HepG2 (cell line): Measurements from ENCODE around the gene OGA. TPM values are rescaled to one million over a fixed set of nuclear protein-coding genes. Genes with fewer than 3 reads are reported as not detected.

Experiments
- FOXJ3 ChIP-seq: sonication (generic); formaldehyde crosslinking; IDR thresholded peaks from 2 replicates; pipeline ENCODE4 v1.4.0; 2020; ENCODE audit warnings: missing genetic modification reagents, mild to moderate bottlenecking, borderline replicate concordance
- GLI4 ChIP-seq: sonication (generic); formaldehyde crosslinking; IDR thresholded peaks from 2 replicates; pipeline ENCODE4 v1.5.1; 2020; ENCODE audit warnings: missing genetic modification reagents, mild to moderate bottlenecking, moderate library complexity, borderline replicate concordance
- LCORL ChIP-seq, 2 experiments: fragments of 450-650 bp in 1 of 2; sonication (generic) in 1 of 2; formaldehyde crosslinking in 1 of 2; IDR thresholded peaks; 2 replicates each; pipeline versions ENCODE4 v1.5.0 to v1.6.1; 2017 to 2020; ENCODE audit warnings: antibody characterized with exemption in 1 of 2, missing genetic modification reagents in 1 of 2
- SP4 ChIP-seq: sonication (generic); formaldehyde crosslinking; IDR thresholded peaks from 2 replicates; pipeline ENCODE4 v1.8.1; 2023; ENCODE audit warnings: mild to moderate bottlenecking, missing genetic modification reagents
- SYNCRIP ChIP-seq: fragments of 200-400 bp; formaldehyde crosslinking; IDR thresholded peaks from 2 replicates; pipeline ENCODE4 v1.6.1; 2018; ENCODE audit warnings: mild to moderate bottlenecking, low read depth, low read length; ENCODE audit not compliant: insufficient read depth
- ZNF3 ChIP-seq: IDR thresholded peaks from 2 replicates; pipeline ENCODE4 v1.7.0; 2017; ENCODE audit warnings: inconsistent platforms
- ZSCAN29 ChIP-seq: sonication (generic); formaldehyde crosslinking; conservative IDR thresholded peaks from 2 replicates; pipeline ENCODE4 v1.4.0; 2020; ENCODE audit warnings: mild to moderate bottlenecking, missing genetic modification reagents
- polyA plus RNA-seq, 8 experiments: library from polyadenylated mRNA; depleted of rRNA in 3 of 8; stranded (reverse) in 7 of 8; unstranded in 1 of 8; fragments of >200 nt; fragmentation: Illumina TruSeq in 4 of 8; extraction: Trizol in 4 of 8; gene quantifications; 2 replicates each; pipeline versions ENCODE4 v1.2.1 to v1.2.3, GENCODE V29; 2011 to 2016; ENCODE audit warnings: low read depth in 4 of 8, missing spikeins in 1 of 8, mixed read lengths in 1 of 8; ENCODE audit not compliant: insufficient read depth in 1 of 8
- total RNA-seq, 5 experiments: library from RNA; depleted of rRNA; stranded (reverse); fragments of >200 nt; fragmentation: Illumina TruSeq; extraction: Trizol; gene quantifications; 2 replicates each; pipeline ENCODE4 v1.2.3, GENCODE V29; 2016; ENCODE audit warnings: low read depth in 1 of 5
- TF ChIP-seq, protein P1 (sequence below): sonication (generic); formaldehyde crosslinking; IDR thresholded peaks from 2 replicates; pipeline ENCODE4 v1.5.0; 2020; ENCODE audit warnings: mild to moderate bottlenecking, missing genetic modification reagents, moderate library complexity
- TF ChIP-seq, protein P2 (sequence below): sonication (generic); formaldehyde crosslinking; IDR thresholded peaks from 2 replicates; pipeline ENCODE4 v1.4.0; 2020; ENCODE audit warnings: missing genetic modification reagents, borderline replicate concordance
- TF ChIP-seq, protein P3 (sequence below): sonication (generic); formaldehyde crosslinking; IDR thresholded peaks from 2 replicates; pipeline ENCODE4 v1.5.0; 2020; ENCODE audit warnings: missing genetic modification reagents, mild to moderate bottlenecking, borderline replicate concordance
- TF ChIP-seq, protein P4 (sequence below): fragments of 450-650 bp; IDR thresholded peaks from 2 replicates; pipeline ENCODE4 v1.6.1; 2017
- TF ChIP-seq, protein P5 (sequence below): IDR thresholded peaks from 2 replicates; pipeline ENCODE4 v1.6.1; 2016; ENCODE audit warnings: low read depth, missing genetic modification reagents, missing compliant biosample characterization

Gene OGA
- total and polyA plus RNA-seq, 2 of the 13 experiments (the other 11 are each of a cell fraction or from before 2014, with no cell fraction given) = 33.2 to 39.8 TPM

DNA sequence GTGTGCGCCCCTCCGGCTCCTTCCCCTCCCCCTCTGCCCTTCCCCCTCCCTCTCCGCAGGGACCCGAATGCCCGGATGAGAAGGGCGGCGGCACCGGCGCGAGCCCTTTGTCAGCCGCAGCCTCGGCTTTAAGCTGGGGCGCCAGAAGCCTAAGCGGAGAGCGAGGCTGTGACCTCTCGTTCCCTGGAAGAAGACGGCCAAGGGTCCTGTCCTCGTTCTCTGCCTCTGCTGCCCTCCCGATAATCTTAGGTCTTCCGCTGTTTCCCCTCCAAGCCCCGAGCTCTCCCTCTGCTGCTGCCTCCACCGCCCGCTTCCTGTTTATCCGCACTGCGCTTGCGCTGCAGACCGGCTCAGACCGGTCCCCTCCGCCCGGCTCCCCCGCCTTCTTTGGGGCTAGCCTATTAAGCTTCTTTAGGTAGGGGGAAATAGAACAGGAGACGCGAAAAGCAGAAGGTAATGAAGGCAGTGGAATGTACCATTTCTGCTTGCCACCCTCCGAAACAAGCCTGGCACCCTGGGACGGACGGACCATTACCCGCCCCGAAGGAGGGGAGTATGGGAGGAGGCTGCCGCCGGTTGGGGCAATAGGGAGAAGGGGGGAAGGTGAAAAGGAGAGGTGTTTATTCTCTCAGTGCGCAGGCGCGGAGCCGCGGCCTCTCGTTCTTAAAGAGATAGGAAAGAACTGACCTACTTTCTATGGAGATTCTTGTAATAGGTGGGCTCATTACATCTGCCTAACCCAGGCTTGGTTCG lies at the start of gene OGA (continued):
- TF ChIP-seq, protein P1, sequence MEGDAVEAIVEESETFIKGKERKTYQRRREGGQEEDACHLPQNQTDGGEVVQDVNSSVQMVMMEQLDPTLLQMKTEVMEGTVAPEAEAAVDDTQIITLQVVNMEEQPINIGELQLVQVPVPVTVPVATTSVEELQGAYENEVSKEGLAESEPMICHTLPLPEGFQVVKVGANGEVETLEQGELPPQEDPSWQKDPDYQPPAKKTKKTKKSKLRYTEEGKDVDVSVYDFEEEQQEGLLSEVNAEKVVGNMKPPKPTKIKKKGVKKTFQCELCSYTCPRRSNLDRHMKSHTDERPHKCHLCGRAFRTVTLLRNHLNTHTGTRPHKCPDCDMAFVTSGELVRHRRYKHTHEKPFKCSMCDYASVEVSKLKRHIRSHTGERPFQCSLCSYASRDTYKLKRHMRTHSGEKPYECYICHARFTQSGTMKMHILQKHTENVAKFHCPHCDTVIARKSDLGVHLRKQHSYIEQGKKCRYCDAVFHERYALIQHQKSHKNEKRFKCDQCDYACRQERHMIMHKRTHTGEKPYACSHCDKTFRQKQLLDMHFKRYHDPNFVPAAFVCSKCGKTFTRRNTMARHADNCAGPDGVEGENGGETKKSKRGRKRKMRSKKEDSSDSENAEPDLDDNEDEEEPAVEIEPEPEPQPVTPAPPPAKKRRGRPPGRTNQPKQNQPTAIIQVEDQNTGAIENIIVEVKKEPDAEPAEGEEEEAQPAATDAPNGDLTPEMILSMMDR = no peak
- TF ChIP-seq ZSCAN29 (CRISPR knock-in tag) (no peak), SP4 (peak; percentile 9; the same call in 1 of the 2 replicates), LCORL (IDR thresholded peaks at IDR 0.05) (no peak), LCORL (CRISPR knock-in tag; IDR thresholded peaks at IDR 0.05) (0 out of 2 replicates have a peak, but pooled peaks have one; percentile 32), GLI4 (CRISPR knock-in tag) (no peak), FOXJ3 (CRISPR knock-in tag) (peak; percentile 80; the same call in 1 of the 2 replicates), ZNF3 (CRISPR knock-in tag) (no peak), SYNCRIP (no peak)
- TF ChIP-seq, protein P2, sequence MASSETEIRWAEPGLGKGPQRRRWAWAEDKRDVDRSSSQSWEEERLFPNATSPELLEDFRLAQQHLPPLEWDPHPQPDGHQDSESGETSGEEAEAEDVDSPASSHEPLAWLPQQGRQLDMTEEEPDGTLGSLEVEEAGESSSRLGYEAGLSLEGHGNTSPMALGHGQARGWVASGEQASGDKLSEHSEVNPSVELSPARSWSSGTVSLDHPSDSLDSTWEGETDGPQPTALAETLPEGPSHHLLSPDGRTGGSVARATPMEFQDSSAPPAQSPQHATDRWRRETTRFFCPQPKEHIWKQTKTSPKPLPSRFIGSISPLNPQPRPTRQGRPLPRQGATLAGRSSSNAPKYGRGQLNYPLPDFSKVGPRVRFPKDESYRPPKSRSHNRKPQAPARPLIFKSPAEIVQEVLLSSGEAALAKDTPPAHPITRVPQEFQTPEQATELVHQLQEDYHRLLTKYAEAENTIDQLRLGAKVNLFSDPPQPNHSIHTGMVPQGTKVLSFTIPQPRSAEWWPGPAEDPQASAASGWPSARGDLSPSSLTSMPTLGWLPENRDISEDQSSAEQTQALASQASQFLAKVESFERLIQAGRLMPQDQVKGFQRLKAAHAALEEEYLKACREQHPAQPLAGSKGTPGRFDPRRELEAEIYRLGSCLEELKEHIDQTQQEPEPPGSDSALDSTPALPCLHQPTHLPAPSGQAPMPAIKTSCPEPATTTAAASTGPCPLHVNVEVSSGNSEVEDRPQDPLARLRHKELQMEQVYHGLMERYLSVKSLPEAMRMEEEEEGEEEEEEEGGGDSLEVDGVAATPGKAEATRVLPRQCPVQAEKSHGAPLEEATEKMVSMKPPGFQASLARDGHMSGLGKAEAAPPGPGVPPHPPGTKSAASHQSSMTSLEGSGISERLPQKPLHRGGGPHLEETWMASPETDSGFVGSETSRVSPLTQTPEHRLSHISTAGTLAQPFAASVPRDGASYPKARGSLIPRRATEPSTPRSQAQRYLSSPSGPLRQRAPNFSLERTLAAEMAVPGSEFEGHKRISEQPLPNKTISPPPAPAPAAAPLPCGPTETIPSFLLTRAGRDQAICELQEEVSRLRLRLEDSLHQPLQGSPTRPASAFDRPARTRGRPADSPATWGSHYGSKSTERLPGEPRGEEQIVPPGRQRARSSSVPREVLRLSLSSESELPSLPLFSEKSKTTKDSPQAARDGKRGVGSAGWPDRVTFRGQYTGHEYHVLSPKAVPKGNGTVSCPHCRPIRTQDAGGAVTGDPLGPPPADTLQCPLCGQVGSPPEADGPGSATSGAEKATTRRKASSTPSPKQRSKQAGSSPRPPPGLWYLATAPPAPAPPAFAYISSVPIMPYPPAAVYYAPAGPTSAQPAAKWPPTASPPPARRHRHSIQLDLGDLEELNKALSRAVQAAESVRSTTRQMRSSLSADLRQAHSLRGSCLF = no peak
- TF ChIP-seq, protein P3, sequence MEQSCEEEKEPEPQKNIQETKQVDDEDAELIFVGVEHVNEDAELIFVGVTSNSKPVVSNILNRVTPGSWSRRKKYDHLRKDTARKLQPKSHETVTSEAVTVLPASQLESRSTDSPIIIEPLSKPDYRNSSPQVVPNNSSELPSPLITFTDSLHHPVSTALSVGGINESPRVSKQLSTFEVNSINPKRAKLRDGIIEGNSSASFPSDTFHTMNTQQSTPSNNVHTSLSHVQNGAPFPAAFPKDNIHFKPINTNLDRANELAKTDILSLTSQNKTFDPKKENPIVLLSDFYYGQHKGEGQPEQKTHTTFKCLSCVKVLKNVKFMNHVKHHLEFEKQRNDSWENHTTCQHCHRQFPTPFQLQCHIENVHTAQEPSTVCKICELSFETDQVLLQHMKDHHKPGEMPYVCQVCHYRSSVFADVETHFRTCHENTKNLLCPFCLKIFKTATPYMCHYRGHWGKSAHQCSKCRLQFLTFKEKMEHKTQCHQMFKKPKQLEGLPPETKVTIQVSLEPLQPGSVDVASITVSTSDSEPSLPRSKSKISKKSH (CRISPR knock-in tag) = no peak
- TF ChIP-seq, protein P4, sequence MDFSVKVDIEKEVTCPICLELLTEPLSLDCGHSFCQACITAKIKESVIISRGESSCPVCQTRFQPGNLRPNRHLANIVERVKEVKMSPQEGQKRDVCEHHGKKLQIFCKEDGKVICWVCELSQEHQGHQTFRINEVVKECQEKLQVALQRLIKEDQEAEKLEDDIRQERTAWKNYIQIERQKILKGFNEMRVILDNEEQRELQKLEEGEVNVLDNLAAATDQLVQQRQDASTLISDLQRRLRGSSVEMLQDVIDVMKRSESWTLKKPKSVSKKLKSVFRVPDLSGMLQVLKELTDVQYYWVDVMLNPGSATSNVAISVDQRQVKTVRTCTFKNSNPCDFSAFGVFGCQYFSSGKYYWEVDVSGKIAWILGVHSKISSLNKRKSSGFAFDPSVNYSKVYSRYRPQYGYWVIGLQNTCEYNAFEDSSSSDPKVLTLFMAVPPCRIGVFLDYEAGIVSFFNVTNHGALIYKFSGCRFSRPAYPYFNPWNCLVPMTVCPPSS = no peak
- TF ChIP-seq, protein P5, sequence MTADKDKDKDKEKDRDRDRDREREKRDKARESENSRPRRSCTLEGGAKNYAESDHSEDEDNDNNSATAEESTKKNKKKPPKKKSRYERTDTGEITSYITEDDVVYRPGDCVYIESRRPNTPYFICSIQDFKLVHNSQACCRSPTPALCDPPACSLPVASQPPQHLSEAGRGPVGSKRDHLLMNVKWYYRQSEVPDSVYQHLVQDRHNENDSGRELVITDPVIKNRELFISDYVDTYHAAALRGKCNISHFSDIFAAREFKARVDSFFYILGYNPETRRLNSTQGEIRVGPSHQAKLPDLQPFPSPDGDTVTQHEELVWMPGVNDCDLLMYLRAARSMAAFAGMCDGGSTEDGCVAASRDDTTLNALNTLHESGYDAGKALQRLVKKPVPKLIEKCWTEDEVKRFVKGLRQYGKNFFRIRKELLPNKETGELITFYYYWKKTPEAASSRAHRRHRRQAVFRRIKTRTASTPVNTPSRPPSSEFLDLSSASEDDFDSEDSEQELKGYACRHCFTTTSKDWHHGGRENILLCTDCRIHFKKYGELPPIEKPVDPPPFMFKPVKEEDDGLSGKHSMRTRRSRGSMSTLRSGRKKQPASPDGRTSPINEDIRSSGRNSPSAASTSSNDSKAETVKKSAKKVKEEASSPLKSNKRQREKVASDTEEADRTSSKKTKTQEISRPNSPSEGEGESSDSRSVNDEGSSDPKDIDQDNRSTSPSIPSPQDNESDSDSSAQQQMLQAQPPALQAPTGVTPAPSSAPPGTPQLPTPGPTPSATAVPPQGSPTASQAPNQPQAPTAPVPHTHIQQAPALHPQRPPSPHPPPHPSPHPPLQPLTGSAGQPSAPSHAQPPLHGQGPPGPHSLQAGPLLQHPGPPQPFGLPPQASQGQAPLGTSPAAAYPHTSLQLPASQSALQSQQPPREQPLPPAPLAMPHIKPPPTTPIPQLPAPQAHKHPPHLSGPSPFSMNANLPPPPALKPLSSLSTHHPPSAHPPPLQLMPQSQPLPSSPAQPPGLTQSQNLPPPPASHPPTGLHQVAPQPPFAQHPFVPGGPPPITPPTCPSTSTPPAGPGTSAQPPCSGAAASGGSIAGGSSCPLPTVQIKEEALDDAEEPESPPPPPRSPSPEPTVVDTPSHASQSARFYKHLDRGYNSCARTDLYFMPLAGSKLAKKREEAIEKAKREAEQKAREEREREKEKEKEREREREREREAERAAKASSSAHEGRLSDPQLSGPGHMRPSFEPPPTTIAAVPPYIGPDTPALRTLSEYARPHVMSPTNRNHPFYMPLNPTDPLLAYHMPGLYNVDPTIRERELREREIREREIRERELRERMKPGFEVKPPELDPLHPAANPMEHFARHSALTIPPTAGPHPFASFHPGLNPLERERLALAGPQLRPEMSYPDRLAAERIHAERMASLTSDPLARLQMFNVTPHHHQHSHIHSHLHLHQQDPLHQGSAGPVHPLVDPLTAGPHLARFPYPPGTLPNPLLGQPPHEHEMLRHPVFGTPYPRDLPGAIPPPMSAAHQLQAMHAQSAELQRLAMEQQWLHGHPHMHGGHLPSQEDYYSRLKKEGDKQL (CRISPR knock-in tag) = no peak
